Stimulated activated CD4-positive, alpha-beta T cell treated with anti-CD3 and anti-CD28 coated beads, Interleukin-12 subunit alpha, Interleukin-12 subunit beta, amount 100 ng/mL, for 4 hours (primary cell): ENCODE results near the gene KRT6C.
"Not testable (repeated sequence)": the region's sequence is repeated elsewhere in the genome, so short reads cannot be mapped to it uniquely, and the experiment has no call there.

Source experiments
- DNase-seq: peaks from one replicate; pipeline ENCODE4 v3.0.0-alpha.2; 2020

The KRT6C gene

GRCh38 chr12:52499806-52500560 is 26.4 kb upstream of the KRT6C start:
- no peak for DNase-seq

- DNase-seq: no peak
Observed at GRCh38 chr12:52498946-52499345, 25.3 kb upstream of the KRT6C start.

- no peak for DNase-seq
Observed at GRCh38 chr12:52497975-52498374, 24.4 kb upstream of the KRT6C start.

GRCh38 chr12:52496590-52497071 is 23.0 kb upstream of the KRT6C start:
- no peak for DNase-seq

GRCh38 chr12:52496054-52496453 is 22.4 kb upstream of the KRT6C start:
- no peak for DNase-seq

DNA sequence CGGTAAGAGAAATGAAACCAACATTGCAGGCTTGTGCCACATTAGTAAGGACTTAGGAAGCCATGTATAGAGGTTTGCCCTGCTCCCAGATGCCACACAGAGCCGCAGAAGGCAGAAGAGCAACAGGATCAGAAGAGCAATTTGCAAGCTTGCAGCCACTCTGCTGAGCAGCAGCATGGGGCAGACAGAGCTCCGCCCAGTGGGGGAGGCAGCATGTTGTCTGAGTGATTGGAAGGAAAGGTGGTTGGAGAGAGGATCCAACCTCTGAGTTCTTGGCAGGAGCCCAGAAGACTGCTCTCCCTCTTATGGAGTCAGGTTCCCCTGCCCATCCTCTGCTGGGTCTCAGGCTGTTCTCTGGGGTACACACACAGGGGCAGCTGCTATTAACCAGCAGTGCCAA is 21.8 kb upstream of the KRT6C start:
- no peak for DNase-seq

DNA sequence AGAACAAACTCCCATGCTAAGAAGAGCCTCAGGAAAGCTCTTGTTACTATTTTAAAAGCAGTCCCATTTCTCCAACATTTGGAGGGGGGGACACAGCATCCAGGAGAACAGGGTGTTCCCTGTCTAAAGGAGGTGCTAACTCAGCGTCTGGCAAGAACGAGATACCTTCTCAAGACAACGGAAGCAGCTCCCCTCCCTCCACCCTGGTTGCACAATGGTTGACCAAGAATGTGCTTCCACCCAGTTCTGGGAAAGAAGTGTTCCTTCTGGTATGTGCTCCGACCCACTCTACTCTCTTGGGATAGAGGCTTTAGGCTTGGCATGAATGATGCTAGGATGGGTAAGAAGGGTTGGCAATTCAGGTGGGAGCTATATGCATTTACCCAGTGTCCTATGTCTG is 20.9 kb upstream of the KRT6C start:
- DNase-seq: no peak

DNA sequence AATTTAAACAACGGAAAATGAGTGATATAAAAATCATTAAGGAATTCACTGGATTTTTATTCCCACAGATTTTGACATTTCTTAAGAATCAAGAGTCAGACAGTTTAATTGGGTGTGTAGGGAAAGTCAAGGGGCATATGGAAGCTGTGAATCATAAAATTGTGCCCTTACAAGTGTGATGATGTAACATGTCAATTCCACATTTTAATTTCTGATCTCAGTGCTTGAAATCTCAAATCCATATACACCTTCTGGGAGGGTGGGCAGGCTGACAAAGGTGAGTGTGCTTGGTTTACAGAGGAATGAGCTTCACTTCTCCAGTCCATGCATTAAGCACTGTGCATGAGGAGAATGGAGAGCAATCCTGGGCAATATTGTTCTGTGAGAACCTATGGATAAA is 20.5 kb upstream of the KRT6C start:
- DNase-seq: no peak

DNA sequence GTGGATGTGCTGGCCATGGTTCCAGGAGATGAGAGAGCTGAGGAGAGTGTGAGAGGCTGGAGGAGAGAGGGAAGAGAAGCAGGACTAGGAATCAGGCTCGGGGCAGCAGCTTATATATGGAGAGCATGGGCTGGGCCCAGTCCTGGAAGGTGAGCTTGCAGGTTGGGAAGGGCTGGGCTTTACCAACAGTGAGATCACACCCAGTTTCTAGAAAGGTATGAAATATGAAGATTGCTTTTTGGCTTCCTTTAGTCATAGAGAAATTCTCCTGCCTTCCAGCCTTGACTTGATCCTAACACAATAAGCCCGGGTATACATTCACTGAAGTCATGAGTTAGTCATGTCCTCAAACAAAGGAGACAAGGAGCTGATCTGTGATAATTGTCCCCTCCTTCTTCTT is 19.6 kb upstream of the KRT6C start, which contains the start of gene KRT6A:
TSS of gene KRT6A (minus strand) at position 86 of the 400 bp plus-strand sequence. CDS start at position 17, 69 bp downstream.
- DNase-seq: no peak

- not testable (repeated sequence) for DNase-seq
Observed at GRCh38 chr12:52492405-52492804, 18.8 kb upstream of the KRT6C start.

- DNase-seq: not testable (repeated sequence)
Observed at GRCh38 chr12:52491495-52491894, 17.9 kb upstream of the KRT6C start.

DNA sequence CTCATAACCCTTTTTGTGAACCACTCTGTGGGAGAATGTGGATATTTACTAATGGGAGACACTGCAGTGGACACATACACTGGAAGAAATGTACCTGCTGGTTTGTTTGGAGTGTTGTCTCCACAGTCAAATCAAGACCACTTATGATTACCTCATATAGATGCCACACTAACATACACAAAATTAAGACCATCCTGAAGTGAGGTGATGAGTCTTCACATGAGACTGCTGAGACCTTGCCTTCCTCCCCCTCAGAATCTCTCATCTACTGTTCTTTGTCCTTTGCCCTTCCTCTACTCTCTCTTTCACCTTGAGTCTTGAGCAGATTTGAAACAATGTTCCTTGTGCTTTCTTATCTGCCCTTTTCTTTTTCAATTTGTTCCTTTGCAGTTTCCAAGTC is 15.1 kb upstream of the KRT6C start:
- no peak for DNase-seq

DNA sequence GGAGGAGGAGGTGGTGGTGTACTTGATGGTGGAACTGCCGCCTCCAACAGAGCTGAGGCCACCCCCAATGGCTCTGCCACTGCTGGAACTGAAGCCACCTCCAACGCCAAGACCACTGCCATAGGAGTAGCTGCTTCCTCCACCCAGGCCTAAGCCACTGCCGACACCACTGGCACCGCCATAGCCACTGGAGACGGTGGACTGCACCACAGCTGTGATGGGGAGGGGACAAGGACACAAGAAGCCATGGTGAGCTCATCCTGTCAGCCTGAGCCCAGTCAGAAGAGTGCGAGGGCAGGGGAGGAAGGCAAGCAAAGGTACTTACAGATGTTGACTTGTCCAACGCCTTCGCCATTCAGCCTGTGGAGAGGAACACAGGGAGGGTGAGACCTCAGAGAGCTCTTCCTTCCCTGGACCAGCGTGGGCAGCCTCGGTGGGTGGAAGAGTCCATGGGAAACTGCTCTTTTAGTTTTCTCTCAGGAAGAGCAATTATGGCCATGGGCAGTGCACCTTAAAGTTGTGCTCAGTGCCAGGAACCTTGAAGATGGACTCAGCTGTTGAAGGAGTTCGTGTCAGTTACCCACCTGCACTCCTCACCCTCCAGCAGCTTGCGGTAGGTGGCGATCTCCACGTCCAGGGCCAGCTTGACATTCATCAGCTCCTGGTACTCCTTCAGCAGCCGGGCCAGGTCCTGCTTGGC is 14.3 kb upstream of the KRT6C start:
- DNase-seq: not testable (repeated sequence)

DNA sequence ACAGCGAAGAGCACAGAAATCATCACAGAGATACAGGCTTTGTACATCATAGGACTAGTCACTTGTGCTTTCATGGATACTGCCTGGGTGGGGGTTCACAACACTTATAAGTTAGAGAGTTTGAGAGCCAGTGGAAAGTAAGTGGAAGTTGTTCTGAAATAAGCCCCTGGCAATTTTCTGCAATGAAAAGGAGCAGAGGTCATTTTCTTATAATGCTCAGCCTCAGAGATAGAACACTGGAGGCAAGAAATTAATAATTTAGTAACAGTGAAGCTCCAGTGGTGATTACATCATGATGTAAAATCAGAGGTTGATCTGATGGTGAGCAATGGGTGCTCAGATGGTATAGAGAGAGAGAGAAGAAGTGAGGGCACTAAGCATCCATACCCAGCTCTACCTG is 13.6 kb upstream of the KRT6C start:
- DNase-seq: no peak

GRCh38 chr12:52486166-52487105 is 12.8 kb upstream of the KRT6C start:
- no peak for DNase-seq

- no peak for DNase-seq
Observed at GRCh38 chr12:52480073-52480472, 6.5 kb upstream of the KRT6C start.

GRCh38 chr12:52477651-52478050 is 4.0 kb upstream of the KRT6C start:
- DNase-seq: no peak

GRCh38 chr12:52474212-52474611 is 607 bp upstream of the KRT6C start:
- DNase-seq: no peak

DNA sequence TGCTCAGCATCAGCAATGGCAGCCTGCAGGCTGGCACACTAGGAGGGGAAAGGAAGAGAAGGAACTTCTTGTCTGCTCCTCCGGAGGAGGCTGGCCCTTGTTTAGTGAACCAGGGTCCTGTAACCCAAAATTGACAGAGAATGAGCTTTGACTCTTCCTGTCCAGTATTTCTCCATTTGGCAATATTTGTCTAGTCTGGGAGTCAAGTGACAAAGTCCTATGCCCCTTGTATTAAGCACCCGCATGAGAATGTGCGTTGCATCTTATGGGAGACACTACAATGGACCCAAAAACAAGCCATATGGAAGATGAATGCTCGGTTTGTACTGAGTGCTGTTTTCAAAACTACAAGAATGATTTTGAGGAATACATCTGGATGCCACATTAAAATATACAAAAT is 3.8 kb downstream of the KRT6C start:
- DNase-seq: no peak

DNA sequence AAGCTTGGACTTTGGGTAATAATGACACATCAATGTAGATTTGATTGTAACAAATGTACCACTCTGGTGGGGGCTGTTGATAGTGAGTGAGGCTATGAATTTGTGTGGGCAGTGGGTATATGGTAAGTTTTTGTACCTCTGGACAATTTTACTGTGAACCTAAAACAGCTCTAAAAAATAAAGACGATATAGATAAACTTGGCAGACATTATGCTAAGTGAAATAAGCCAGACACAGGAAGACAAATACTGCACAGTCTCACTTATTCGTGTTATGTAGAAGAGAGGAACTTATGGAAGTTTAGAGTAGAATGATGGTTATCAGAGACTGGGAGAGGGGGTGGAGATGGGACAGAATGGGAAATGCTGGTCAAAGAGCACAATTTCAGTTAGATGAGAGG is 8.7 kb downstream of the KRT6C start:
- DNase-seq: no peak

GRCh38 chr12:52461693-52462092 is 11.9 kb downstream of the KRT6C start:
- no peak for DNase-seq

DNA sequence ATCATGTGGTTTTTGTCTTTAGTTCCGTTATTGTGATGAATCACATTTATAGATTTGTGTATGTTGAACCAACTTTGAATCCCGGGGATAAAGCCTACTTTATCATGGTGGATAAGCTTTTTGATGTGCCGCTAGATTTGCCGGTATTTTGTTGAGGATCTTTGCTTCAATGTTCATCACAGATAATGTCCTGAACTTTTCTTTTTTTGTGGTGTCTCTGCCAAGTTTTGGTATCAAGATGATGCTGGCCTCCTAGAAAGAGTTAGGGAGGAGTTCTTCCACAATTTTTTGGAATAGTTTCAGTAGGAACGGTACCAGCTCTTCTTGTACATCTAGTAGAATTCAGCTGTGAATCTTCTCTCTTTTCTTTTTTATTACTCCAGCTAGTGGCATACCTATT is 14.7 kb downstream of the KRT6C start:
- DNase-seq: no peak

- DNase-seq: no peak
Observed at GRCh38 chr12:52455821-52456220, 17.8 kb downstream of the KRT6C start.
